Measurements from ENCODE around the gene HORMAD2. TPM values are rescaled to one million over a fixed set of nuclear protein-coding genes. Genes with fewer than 3 reads are reported as not detected.

Gene HORMAD2
- total RNA-seq, 1 experiment from 2014 or later, result not detected

- H3K27me3 ChIP-seq (ENCODE audit: low read length), result no peaks in the 10 kb centered on the region
- H3F3A ChIP-seq (ENCODE audit: low read length, unreplicated experiment), result no peaks in the 10 kb centered on the region
- no peak overlapping the region for H3K4me2 ChIP-seq (ENCODE audit: low read length)
- no peaks in the 10 kb centered on the region for H4K20me1 ChIP-seq (ENCODE audit: low read length)
- H3K9ac ChIP-seq (ENCODE audit: low read length), result no peak overlapping the region
- H3K9me2 ChIP-seq (replicated peaks; ENCODE audit: low read length), result no peaks in the 10 kb centered on the region
- H2AFZ ChIP-seq (ENCODE audit: low read length), result no peak overlapping the region
- TF ChIP-seq EZH2 (IDR thresholded peaks at IDR 0.05; ENCODE audit: low read length, unreplicated experiment) (no peak), EZH2phosphoT487 (IDR thresholded peaks at IDR 0.05; ENCODE audit: borderline replicate concordance, low read length) (no peak), CTCF (conservative IDR thresholded peaks at IDR 0.05; ENCODE audit: low read depth, low read length) (no peak)
- H3K79me2 ChIP-seq (ENCODE audit: low read length), result no peaks in the 10 kb centered on the region
- H3K4me3 ChIP-seq (ENCODE audit: low read length), result no peak overlapping the region
- no peak overlapping the region for H3K27ac ChIP-seq (ENCODE audit: low read length)
- no peaks in the 10 kb centered on the region for H3K36me3 ChIP-seq (ENCODE audit: low read depth, low read length)
- no TSS peak for BruUV-seq (replicated peaks)
- DNase-seq (no peak), ATAC-seq (no peak)
- POLR2A ChIA-PET (ENCODE audit: unreplicated experiment), result no interaction called here
- H3K4me1 ChIP-seq (ENCODE audit: insufficient read depth, low read length), result no peaks in the 10 kb centered on the region
- CTCF ChIA-PET, result no interaction called here
- intact Hi-C loops (cut with micrococcal nuclease), result no loop called here
- no peaks in the 10 kb centered on the region for H3K9me3 ChIP-seq (ENCODE audit: low read length)
Observed at GRCh38 chr22:30062259-30062658, 18.0 kb upstream of the HORMAD2 start.

GRCh38 chr22:30062950-30063349 is 17.3 kb upstream of the HORMAD2 start:
- no peak overlapping the region for H3K27ac ChIP-seq (ENCODE audit: low read length)
- no TSS peak for BruUV-seq (replicated peaks)
- ATAC-seq, result no peak
- no peak overlapping the region for H3K4me3 ChIP-seq (ENCODE audit: low read length)
- no peaks in the 10 kb centered on the region for H3K27me3 ChIP-seq (ENCODE audit: low read length)
- CTCF ChIA-PET, result no interaction called here
- no peaks in the 10 kb centered on the region for H3K79me2 ChIP-seq (ENCODE audit: low read length)
- H3K36me3 ChIP-seq (ENCODE audit: low read depth, low read length), result no peaks in the 10 kb centered on the region
- POLR2A ChIA-PET (ENCODE audit: unreplicated experiment), result interaction anchor here (0.6 kb wide), 1 partner anchor 54 kb away, joined by 3 read pairs; no protein-coding TSS in a partner anchor
- intact Hi-C loops (cut with micrococcal nuclease), result no loop called here
- H3K4me1 ChIP-seq (ENCODE audit: insufficient read depth, low read length), result no peaks in the 10 kb centered on the region
- H4K20me1 ChIP-seq (ENCODE audit: low read length), result no peaks in the 10 kb centered on the region
- no peak overlapping the region for H3K9ac ChIP-seq (ENCODE audit: low read length)
- no peak overlapping the region for H2AFZ ChIP-seq (ENCODE audit: low read length)
- no peaks in the 10 kb centered on the region for H3K9me2 ChIP-seq (replicated peaks; ENCODE audit: low read length)
- H3K4me2 ChIP-seq (ENCODE audit: low read length), result no peak overlapping the region
- no peaks in the 10 kb centered on the region for H3F3A ChIP-seq (ENCODE audit: low read length, unreplicated experiment)
- TF ChIP-seq EZH2 (IDR thresholded peaks at IDR 0.05; ENCODE audit: low read length, unreplicated experiment) (no peak), CTCF (conservative IDR thresholded peaks at IDR 0.05; ENCODE audit: low read depth, low read length) (no peak), EZH2phosphoT487 (IDR thresholded peaks at IDR 0.05; ENCODE audit: borderline replicate concordance, low read length) (no peak)
- DNase-seq, result no peak
- no peaks in the 10 kb centered on the region for H3K9me3 ChIP-seq (ENCODE audit: low read length)

GRCh38 chr22:30064172-30064571 is 16.1 kb upstream of the HORMAD2 start:
- no peaks in the 10 kb centered on the region for H3K79me2 ChIP-seq (ENCODE audit: low read length)
- intact Hi-C loops (cut with micrococcal nuclease), result no loop called here
- ATAC-seq (no peak), DNase-seq (no peak)
- H3K4me3 ChIP-seq (ENCODE audit: low read length), result no peak overlapping the region
- no peak for TF ChIP-seq EZH2 (IDR thresholded peaks at IDR 0.05; ENCODE audit: low read length, unreplicated experiment)
- no peak for TF ChIP-seq CTCF (conservative IDR thresholded peaks at IDR 0.05; ENCODE audit: low read depth, low read length)
- no peak for TF ChIP-seq EZH2phosphoT487 (IDR thresholded peaks at IDR 0.05; ENCODE audit: borderline replicate concordance, low read length)
- H3K27me3 ChIP-seq (ENCODE audit: low read length), result no peaks in the 10 kb centered on the region
- ChIA-PET POLR2A (ENCODE audit: unreplicated experiment) (no interaction called here), CTCF (no interaction called here)
- no peaks in the 10 kb centered on the region for H3F3A ChIP-seq (ENCODE audit: low read length, unreplicated experiment)
- H3K9ac ChIP-seq (ENCODE audit: low read length), result no peak overlapping the region
- H4K20me1 ChIP-seq (ENCODE audit: low read length), result no peaks in the 10 kb centered on the region
- H3K4me1 ChIP-seq (ENCODE audit: insufficient read depth, low read length), result no peaks in the 10 kb centered on the region
- H3K27ac ChIP-seq (ENCODE audit: low read length), result no peak overlapping the region
- H3K9me2 ChIP-seq (replicated peaks; ENCODE audit: low read length), result no peaks in the 10 kb centered on the region
- no peaks in the 10 kb centered on the region for H3K9me3 ChIP-seq (ENCODE audit: low read length)
- H3K36me3 ChIP-seq (ENCODE audit: low read depth, low read length), result no peaks in the 10 kb centered on the region
- no peak overlapping the region for H3K4me2 ChIP-seq (ENCODE audit: low read length)
- no TSS peak for BruUV-seq (replicated peaks)
- H2AFZ ChIP-seq (ENCODE audit: low read length), result no peak overlapping the region

All from PC-3 (cell line).